ENCODE measurements around the gene GFI1B. TPM values are rescaled to one million over a fixed set of nuclear protein-coding genes. Genes with fewer than 3 reads are reported as not detected.

The GFI1B gene
- polyA plus RNA-seq (not detected in 2 replicates), polyA minus RNA-seq (0.23 TPM in 1 of 2 replicates, not detected in the other)

DNA sequence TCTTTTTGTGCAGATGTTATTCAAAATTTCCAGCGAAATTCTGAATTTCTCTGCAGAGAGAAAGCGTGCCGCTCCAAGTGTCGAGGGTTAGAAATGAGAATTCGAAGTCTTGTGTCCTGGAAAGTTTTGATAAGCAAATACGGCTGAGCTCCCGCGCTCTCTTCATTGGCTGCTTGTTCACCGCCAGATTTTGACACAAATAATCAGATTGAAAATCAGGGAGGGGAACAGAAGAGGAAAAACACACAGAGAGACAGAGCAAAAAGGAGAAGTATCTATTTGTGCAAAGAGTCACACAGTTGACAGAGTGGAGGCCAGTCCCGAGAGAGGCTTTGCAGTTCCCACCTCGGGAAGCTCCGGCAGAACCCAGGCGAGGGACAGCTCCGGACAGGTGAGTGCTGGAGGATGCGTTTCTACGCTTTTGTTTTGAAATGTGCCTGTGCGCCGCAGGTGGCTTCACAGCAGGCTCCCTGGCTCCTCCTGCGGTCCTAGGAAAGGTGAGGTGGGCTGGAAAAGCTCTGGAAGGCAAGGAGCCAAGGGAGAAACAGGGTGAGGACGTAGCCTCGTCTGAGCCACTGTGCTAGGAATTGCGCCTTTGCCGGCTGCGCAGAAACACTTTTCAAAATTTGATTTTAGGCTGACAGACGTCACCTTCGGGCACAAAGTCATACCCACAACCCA lies at the start of gene GFI1B:
Gene GFI1B (plus strand): TSS at position 244 of the 681 bp plus-strand sequence. CDS start 7,985 bp downstream, outside the sequence.
- H3F3A ChIP-seq (ENCODE audit: insufficient read depth, low read length, poor library complexity, severe bottlenecking): no peaks in the 10 kb centered on the region
- no peaks in the 10 kb centered on the region for H3K9me3 ChIP-seq (ENCODE audit: low read length)
- H3K4me3 ChIP-seq (ENCODE audit: low read length): no peak within 1 kb of the TSS
- no peaks in the 10 kb centered on the region for H3K36me3 ChIP-seq (ENCODE audit: insufficient read depth, low read length)
- no peak within 1 kb of the TSS for H3K4me2 ChIP-seq (ENCODE audit: low read length)
- peaks cover 37% of the 10 kb centered on the region for H3K27me3 ChIP-seq (ENCODE audit: insufficient read depth, low read depth, low read length)
- no peaks in the 10 kb centered on the region for H3K9me2 ChIP-seq (ENCODE audit: insufficient read depth, low read length)
- no peak within 1 kb of the TSS for H2AFZ ChIP-seq (ENCODE audit: low read depth, low read length)
- no peaks in the 10 kb centered on the region for H4K20me1 ChIP-seq (ENCODE audit: insufficient read depth)
- H3K9ac ChIP-seq (ENCODE audit: low read length): no peak within 1 kb of the TSS
- H3K27ac ChIP-seq (ENCODE audit: low read length): no peak within 1 kb of the TSS
- H3K79me2 ChIP-seq (replicated peaks; ENCODE audit: insufficient read depth, low read length): no peaks in the 10 kb centered on the region
- TF ChIP-seq MXI1 (conservative IDR thresholded peaks at IDR 0.05; ENCODE audit: poor library complexity, severe bottlenecking): no peak
- TF ChIP-seq RAD21 (conservative IDR thresholded peaks at IDR 0.05): no peak
- no peak for TF ChIP-seq POLR2AphosphoS5 (IDR thresholded peaks at IDR 0.05)
- TF ChIP-seq, protein P1, sequence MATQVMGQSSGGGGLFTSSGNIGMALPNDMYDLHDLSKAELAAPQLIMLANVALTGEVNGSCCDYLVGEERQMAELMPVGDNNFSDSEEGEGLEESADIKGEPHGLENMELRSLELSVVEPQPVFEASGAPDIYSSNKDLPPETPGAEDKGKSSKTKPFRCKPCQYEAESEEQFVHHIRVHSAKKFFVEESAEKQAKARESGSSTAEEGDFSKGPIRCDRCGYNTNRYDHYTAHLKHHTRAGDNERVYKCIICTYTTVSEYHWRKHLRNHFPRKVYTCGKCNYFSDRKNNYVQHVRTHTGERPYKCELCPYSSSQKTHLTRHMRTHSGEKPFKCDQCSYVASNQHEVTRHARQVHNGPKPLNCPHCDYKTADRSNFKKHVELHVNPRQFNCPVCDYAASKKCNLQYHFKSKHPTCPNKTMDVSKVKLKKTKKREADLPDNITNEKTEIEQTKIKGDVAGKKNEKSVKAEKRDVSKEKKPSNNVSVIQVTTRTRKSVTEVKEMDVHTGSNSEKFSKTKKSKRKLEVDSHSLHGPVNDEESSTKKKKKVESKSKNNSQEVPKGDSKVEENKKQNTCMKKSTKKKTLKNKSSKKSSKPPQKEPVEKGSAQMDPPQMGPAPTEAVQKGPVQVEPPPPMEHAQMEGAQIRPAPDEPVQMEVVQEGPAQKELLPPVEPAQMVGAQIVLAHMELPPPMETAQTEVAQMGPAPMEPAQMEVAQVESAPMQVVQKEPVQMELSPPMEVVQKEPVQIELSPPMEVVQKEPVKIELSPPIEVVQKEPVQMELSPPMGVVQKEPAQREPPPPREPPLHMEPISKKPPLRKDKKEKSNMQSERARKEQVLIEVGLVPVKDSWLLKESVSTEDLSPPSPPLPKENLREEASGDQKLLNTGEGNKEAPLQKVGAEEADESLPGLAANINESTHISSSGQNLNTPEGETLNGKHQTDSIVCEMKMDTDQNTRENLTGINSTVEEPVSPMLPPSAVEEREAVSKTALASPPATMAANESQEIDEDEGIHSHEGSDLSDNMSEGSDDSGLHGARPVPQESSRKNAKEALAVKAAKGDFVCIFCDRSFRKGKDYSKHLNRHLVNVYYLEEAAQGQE (IDR thresholded peaks at IDR 0.05; ENCODE audit: borderline replicate concordance): no peak
- TF ChIP-seq EZH2 (IDR thresholded peaks at IDR 0.05; ENCODE audit: borderline replicate concordance, insufficient read depth, low read length, poor library complexity, severe bottlenecking): no peak
- TF ChIP-seq, protein P2, sequence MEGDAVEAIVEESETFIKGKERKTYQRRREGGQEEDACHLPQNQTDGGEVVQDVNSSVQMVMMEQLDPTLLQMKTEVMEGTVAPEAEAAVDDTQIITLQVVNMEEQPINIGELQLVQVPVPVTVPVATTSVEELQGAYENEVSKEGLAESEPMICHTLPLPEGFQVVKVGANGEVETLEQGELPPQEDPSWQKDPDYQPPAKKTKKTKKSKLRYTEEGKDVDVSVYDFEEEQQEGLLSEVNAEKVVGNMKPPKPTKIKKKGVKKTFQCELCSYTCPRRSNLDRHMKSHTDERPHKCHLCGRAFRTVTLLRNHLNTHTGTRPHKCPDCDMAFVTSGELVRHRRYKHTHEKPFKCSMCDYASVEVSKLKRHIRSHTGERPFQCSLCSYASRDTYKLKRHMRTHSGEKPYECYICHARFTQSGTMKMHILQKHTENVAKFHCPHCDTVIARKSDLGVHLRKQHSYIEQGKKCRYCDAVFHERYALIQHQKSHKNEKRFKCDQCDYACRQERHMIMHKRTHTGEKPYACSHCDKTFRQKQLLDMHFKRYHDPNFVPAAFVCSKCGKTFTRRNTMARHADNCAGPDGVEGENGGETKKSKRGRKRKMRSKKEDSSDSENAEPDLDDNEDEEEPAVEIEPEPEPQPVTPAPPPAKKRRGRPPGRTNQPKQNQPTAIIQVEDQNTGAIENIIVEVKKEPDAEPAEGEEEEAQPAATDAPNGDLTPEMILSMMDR (IDR thresholded peaks at IDR 0.05; ENCODE audit: poor library complexity, severe bottlenecking): no peak
- no peak for TF ChIP-seq TAF1 (IDR thresholded peaks at IDR 0.05; ENCODE audit: low read depth)
- TF ChIP-seq SMC3 (conservative IDR thresholded peaks at IDR 0.05; ENCODE audit: poor library complexity): no peak
- no peak for TF ChIP-seq EP300 (conservative IDR thresholded peaks at IDR 0.05; ENCODE audit: poor library complexity, severe bottlenecking)

DNA sequence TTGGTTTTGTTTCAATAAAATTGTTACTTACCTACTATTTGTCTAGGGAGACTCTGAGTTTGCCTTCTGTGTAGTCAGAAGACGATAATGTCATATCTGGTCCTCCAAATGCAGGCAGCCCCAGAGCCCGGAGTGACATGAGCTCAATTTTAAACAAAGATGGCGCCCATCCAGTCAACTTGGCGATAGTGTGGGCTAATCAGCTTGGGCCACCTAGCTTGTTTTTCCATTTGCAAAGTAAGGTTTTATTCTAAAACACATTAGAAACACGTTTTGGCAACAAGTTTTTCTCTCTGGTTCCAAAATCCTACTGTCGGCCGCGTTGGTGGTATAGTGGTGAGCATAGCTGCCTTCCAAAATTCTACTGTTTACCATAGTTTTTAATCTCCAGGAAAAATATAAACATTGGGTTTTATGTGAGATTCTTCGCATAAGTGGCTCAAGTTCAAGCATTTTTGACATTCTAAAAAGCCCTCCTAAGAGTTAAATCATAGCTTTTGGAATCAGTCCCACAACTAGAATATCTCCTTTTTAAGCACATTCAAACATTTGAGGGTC lies 47.2 kb upstream of the GFI1B start:
- Histone ChIP-seq H3K79me2 (replicated peaks; ENCODE audit: insufficient read depth, low read length) (peaks cover 1% of the 10 kb centered on the region), H3K9me3 (ENCODE audit: low read length) (no peaks in the 10 kb centered on the region), H3F3A (ENCODE audit: insufficient read depth, low read length, poor library complexity, severe bottlenecking) (no peaks in the 10 kb centered on the region), H3K9me2 (ENCODE audit: insufficient read depth, low read length) (no peaks in the 10 kb centered on the region), H3K27ac (ENCODE audit: low read length) (no peak overlapping the region), H3K4me3 (ENCODE audit: low read length) (no peak overlapping the region), H2AFZ (ENCODE audit: low read depth, low read length) (no peak overlapping the region), H3K36me3 (ENCODE audit: insufficient read depth, low read length) (no peaks in the 10 kb centered on the region), H4K20me1 (ENCODE audit: insufficient read depth) (no peaks in the 10 kb centered on the region), H3K27me3 (ENCODE audit: insufficient read depth, low read depth, low read length) (no peaks in the 10 kb centered on the region), H3K9ac (ENCODE audit: low read length) (no peak overlapping the region), H3K4me2 (ENCODE audit: low read length) (no peak overlapping the region)
- TF ChIP-seq TAF1 (IDR thresholded peaks at IDR 0.05; ENCODE audit: low read depth): no peak
- TF ChIP-seq, protein P2 (IDR thresholded peaks at IDR 0.05; ENCODE audit: poor library complexity, severe bottlenecking): no peak
- TF ChIP-seq, protein P1 (IDR thresholded peaks at IDR 0.05; ENCODE audit: borderline replicate concordance): no peak
- TF ChIP-seq EZH2 (IDR thresholded peaks at IDR 0.05; ENCODE audit: borderline replicate concordance, insufficient read depth, low read length, poor library complexity, severe bottlenecking): no peak
